Retina (tissue), 1 donor: ENCODE data around the gene ERBB4.
"Not testable (repeated sequence)": the region's sequence is repeated elsewhere in the genome, so short reads cannot be mapped to it uniquely, and the experiment has no call there.

ENCODE experiments used
- DNase-seq: peaks from one replicate; pipeline ENCODE4 v3.0.0-alpha.2; 2016

ERBB4 gene

DNA sequence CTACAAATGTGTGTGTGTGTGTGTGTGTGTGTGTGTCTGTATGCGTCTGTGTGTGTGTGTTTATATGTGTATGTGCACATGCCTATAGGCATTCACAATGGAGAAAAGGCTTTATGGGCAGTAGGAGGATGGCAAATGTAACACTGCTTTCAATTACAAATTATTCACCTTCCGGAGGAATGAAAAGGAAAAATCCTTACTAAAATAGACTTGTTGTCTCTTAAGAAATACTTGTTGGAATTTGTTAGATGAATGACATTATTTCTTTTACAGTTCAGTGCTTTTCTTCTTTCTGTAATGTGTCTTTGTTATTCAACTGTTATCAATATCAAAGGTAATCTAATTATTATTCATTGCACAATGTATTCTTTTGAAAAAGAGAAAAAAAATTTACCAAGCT lies 874.3 kb downstream of the ERBB4 start:
- DNase-seq = no peak

DNA sequence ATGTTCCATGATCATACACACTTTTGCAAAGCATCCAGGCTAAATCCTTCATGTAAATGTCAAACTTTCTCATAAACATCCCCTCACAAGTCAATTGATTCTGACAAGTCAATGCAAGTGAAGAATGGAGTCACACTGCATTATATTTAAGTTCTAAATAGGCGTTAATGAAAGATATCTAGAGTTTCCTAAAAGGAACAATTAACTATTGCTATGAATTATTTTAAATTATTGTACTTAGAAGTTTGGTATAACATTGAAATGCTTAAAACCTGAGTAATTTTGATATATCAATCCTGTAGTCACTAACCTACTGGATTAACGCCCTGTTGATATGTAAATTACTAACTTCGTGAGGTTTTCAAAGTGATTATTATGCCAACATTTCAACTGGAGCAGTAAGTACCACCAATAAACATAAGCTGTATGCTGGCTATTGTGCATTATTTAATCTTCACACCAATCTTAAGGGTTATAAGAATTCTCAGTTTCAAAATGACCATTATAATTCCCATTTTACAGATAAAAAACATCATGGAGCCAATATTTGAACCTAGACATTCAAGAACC lies 884.3 kb downstream of the ERBB4 start:
- no peak for DNase-seq

- no peak for DNase-seq
These were observed 886.3 kb downstream of the ERBB4 start for GRCh38 chr2:211652327-211652726.

- DNase-seq = no peak
These were observed 889.3 kb downstream of the ERBB4 start for GRCh38 chr2:211649331-211649730.

DNA sequence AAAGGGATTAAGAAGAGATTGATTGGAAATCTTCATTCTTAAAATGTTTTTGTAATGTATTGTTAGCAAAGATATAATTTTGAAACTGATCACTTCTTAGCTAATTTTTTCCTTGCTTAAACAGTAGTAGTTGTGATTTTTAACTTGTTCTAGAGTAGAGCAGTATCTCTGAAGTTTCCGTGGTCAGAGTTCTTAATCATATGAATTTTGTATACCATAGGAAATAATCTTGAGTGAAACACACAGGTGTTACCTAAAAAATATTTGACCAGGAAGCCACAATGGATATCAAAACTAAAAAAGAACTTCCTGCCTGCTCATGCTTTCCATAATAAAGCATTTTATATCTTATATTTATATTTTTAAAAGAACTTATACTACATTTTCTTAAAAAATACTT lies 907.1 kb downstream of the ERBB4 start:
- no peak for DNase-seq

DNA sequence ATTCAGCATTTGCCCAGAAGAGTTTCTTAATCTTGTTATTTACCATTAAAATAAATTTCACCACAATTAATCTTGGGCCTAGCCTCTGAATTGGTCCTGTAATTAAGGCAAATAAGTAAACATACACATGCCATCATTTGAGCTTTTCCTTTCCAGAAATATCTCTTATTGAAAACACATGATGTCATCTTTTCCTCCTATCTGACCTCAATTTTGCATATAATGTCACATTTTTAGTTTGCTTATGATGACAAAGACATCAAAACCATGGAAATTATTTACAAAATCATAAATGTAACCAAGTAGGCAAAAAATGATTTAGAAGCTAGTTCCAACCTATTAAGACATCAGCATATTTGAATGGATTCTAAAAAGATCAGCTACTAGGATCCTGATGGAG lies 915.5 kb downstream of the ERBB4 start:
- DNase-seq = no peak

DNA sequence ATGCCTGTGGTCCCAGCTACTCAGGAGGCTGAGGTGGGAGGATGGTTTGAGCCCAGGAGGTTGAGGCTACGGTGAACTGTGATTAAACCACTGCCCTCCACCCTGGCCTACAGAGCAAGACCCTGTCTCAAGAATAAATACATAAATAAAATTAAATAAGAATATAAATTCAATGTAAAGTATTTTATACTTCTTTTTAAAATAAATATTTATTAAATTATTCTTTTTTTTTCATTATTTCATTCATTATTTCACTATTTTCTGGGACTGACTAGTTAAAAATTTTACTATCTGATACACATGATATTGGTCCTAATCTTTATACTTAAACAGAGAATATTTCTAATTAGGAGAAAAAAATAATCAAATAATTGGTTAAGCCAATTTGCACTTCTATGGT lies 917.6 kb downstream of the ERBB4 start:
- no peak for DNase-seq

DNA sequence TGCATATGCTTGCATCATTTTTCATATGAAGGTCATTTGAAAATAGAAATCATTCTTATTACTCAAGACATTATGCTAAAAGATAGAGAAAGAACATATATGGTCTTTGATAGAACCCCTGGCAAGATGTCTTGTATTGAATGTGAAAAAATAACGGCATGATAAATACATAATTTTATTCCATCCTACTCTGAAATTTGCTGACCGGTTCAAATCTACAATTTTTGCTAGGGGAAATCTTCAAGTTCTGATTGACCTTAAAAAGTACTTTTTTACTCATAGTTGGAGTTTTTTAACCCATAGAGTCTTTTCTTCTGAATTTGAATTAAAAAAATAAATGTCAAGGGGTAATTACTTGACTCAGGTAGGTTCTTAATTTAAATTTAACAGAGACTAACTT lies 920.8 kb downstream of the ERBB4 start:
- DNase-seq = no peak

DNA sequence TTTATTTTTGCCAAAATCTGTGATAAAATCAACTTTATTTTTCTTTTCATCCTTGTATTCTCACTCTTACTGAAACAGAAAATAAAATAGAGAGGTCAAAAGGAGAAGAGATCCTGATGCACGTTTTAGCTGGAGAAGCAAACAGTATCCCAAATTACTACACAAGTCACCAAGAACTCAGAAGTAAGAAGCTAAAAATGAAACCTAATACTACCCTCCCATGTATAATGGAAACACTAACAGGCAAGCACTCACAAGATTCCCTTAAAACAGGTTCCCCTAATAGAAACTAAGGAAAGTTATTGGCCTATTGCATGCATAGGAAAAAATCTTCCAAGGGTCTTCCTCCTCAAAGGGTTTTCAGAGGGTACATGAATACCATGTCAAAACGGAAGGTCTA lies 927.0 kb downstream of the ERBB4 start:
- no peak for DNase-seq

DNA sequence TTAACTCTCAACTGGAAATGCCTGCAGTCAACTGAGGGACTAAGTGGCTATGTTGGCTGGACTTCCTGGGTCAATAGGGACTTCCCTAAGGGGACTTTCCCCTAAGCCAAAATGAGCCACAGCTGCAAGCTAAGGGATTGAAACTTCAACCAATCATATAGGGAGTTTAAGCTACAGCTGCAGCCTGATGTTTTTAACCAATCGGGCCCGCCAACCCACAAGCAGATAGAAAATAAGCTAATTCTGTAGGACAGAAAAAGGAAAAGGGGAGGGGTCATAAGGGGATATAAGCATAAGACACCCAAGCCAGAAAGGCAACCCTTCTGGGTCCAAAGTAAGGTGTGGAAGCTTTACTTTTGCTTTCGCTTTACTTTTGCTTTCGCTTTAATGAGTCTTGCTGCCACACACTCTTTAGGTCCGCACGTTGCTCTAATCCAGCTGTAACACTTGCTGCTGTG lies 927.5 kb downstream of the ERBB4 start:
- DNase-seq = no peak

- no peak for DNase-seq
These were observed 929.5 kb downstream of the ERBB4 start for GRCh38 chr2:211609127-211609526.

GRCh38 chr2:211599146-211599545 lies 939.5 kb downstream of the ERBB4 start:
- peak; percentile 13 for DNase-seq

GRCh38 chr2:211598238-211598637 lies 940.4 kb downstream of the ERBB4 start:
- DNase-seq = no peak

- DNase-seq = not testable (repeated sequence)
These were observed 946.6 kb downstream of the ERBB4 start for GRCh38 chr2:211592006-211592405.

DNA sequence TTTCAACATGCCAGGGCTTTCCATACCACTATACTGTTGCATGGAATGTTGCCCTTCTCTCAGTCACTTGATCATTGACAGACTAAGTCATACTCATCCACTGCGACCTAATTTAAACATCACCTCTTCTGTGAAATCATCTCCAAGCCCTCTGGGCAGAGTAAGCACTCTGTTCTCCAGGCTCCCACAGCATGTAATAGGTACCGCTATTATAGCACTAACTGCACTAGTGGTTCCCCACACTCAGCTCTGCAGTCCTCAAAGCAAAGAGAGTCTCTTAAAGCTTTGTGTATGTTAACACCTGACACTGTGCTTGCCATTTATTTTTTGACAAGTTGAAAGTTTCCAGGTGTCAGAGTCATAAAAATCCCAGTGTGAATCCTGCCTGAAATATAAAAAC lies 947.2 kb downstream of the ERBB4 start:
- no peak for DNase-seq

DNA sequence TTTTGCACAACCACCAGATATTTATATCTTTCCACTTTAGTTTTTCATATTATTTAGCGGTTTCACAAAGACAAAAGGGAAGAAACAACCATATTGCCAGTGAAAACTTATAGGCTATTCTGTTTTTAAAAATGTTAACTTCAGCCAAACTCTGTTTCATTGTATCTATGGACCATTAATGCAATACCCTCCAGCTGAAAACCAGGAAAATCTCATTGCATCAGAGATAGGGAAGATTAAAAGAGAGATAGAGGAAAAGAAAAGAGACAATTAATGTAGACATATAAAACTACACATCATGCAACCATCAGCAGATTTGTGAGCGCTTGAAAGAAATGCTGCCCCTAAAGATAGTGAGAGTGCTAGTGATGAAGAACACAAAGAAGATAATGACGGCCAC lies 970.2 kb downstream of the ERBB4 start:
- DNase-seq = no peak

DNA sequence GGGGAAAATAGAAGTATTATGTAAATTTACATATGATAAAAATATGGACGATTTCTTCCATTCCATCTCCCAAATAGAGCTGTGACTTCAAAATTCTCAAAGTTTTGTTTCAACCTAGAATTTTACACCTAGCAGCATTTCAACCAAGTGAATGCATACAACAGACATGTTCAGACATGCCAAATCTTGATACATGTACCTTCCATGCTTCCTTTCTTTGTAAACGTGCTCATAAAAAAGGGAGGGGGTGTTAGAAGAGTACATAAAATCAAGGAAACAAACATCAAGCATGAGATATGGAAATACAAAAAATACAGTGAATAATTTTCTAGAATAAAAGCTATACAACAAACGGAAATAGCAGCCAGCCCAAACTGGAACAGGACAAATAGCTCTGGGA lies 974.2 kb downstream of the ERBB4 start:
- no peak for DNase-seq

- DNase-seq = no peak
These were observed 993.0 kb downstream of the ERBB4 start for GRCh38 chr2:211545582-211545981.

GRCh38 chr2:211534632-211535031 lies 1004.0 kb downstream of the ERBB4 start:
- peak; percentile 37 for DNase-seq

GRCh38 chr2:211524248-211524647 lies 1014.4 kb downstream of the ERBB4 start:
- not testable (repeated sequence) for DNase-seq

GRCh38 chr2:211516537-211516936 lies 1022.1 kb downstream of the ERBB4 start:
- DNase-seq = no peak

DNA sequence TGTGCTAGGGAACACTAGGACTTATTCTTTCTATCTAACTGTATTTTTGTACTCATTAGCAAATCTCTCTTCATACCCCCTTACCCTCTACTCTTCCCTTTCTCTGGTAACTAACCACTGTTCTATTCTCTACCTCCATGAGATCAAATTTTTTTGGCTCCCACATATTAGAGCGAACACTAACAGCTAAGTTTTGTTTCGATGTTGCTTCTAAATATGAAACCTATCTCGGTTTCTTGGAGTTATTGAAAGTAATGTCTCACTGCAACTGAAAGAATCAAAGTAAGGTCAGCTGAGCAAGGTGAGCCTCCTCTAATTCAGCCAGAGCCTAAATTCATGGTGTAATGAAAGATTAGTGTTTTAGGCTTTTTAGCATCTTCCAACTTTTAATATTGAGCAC lies 1024.6 kb downstream of the ERBB4 start:
- no peak for DNase-seq

GRCh38 chr2:211513446-211513845 lies 1025.2 kb downstream of the ERBB4 start:
- no peak for DNase-seq

GRCh38 chr2:211512806-211513205 lies 1025.8 kb downstream of the ERBB4 start:
- DNase-seq = peak; percentile 11

- no peak for DNase-seq
These were observed 1034.7 kb downstream of the ERBB4 start for GRCh38 chr2:211503856-211504255.

- no peak for DNase-seq
These were observed 1035.4 kb downstream of the ERBB4 start for GRCh38 chr2:211503198-211503597.
